ENCODE measurements around the gene PLCB4.

Gene PLCB4

GRCh38 chr20:9233804-9234203, 164.9 kb downstream of the PLCB4 start:
- Histone ChIP-seq H3K4me3 (ENCODE audit: low read depth, low read length) (no peak overlapping the region), H3K4me1 (ENCODE audit: control insufficient read depth, insufficient read depth, low read length) (no peaks in the 10 kb centered on the region), H3K9me3 (ENCODE audit: control insufficient read depth, insufficient read depth, low read depth, low read length) (no peaks in the 10 kb centered on the region; the same call in 1 of the 2 replicates), H3K27ac (ENCODE audit: extremely low read depth, low read depth, low read length) (no peak overlapping the region), H3K36me3 (ENCODE audit: control insufficient read depth in 2 of 2, insufficient read depth in 1 of 2, low read length in 2 of 2) (no peaks in the 10 kb centered on the region)
- POLR2A ChIA-PET: no interaction called here
- TF ChIP-seq ZNF707 (tag by site-specific recombination; IDR thresholded peaks at IDR 0.05) (no peak), ZNF132 (tag by site-specific recombination; IDR thresholded peaks at IDR 0.05; ENCODE audit: borderline replicate concordance) (no peak), GFI1B (tag by site-specific recombination; IDR thresholded peaks at IDR 0.05) (no peak), ZBTB1 (tag by site-specific recombination; IDR thresholded peaks at IDR 0.05) (no peak), ZNF248 (tag by site-specific recombination; IDR thresholded peaks at IDR 0.05) (no peak), ZBTB11 (tag by site-specific recombination; conservative IDR thresholded peaks at IDR 0.05; ENCODE audit: low read depth) (no peak), KLF1 (tag by site-specific recombination; IDR thresholded peaks at IDR 0.05) (no peak), BCL6B (tag by site-specific recombination; IDR thresholded peaks at IDR 0.05) (no peak), ZNF777 (tag by site-specific recombination; IDR thresholded peaks at IDR 0.05; ENCODE audit: borderline replicate concordance) (no peak), GLIS1 (tag by site-specific recombination; IDR thresholded peaks at IDR 0.05) (no peak), ZNF629 (tag by site-specific recombination; IDR thresholded peaks at IDR 0.05) (no peak), ZNF266 (tag by site-specific recombination; IDR thresholded peaks at IDR 0.05; ENCODE audit: low read depth) (no peak), ZNF600 (tag by site-specific recombination; IDR thresholded peaks at IDR 0.05) (no peak), HOXC10 (CRISPR knock-in tag; IDR thresholded peaks at IDR 0.05) (no peak), ZNF660 (tag by site-specific recombination; IDR thresholded peaks at IDR 0.05) (no peak), HOXA7 (CRISPR knock-in tag; IDR thresholded peaks at IDR 0.05; ENCODE audit: borderline replicate concordance) (no peak), ZNF354C (tag by site-specific recombination; IDR thresholded peaks at IDR 0.05; ENCODE audit: borderline replicate concordance, low read depth) (no peak)
- TF ChIP-seq, protein P1, sequence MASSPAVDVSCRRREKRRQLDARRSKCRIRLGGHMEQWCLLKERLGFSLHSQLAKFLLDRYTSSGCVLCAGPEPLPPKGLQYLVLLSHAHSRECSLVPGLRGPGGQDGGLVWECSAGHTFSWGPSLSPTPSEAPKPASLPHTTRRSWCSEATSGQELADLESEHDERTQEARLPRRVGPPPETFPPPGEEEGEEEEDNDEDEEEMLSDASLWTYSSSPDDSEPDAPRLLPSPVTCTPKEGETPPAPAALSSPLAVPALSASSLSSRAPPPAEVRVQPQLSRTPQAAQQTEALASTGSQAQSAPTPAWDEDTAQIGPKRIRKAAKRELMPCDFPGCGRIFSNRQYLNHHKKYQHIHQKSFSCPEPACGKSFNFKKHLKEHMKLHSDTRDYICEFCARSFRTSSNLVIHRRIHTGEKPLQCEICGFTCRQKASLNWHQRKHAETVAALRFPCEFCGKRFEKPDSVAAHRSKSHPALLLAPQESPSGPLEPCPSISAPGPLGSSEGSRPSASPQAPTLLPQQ (tag by site-specific recombination; IDR thresholded peaks at IDR 0.05): no peak
- TF ChIP-seq, protein P2, sequence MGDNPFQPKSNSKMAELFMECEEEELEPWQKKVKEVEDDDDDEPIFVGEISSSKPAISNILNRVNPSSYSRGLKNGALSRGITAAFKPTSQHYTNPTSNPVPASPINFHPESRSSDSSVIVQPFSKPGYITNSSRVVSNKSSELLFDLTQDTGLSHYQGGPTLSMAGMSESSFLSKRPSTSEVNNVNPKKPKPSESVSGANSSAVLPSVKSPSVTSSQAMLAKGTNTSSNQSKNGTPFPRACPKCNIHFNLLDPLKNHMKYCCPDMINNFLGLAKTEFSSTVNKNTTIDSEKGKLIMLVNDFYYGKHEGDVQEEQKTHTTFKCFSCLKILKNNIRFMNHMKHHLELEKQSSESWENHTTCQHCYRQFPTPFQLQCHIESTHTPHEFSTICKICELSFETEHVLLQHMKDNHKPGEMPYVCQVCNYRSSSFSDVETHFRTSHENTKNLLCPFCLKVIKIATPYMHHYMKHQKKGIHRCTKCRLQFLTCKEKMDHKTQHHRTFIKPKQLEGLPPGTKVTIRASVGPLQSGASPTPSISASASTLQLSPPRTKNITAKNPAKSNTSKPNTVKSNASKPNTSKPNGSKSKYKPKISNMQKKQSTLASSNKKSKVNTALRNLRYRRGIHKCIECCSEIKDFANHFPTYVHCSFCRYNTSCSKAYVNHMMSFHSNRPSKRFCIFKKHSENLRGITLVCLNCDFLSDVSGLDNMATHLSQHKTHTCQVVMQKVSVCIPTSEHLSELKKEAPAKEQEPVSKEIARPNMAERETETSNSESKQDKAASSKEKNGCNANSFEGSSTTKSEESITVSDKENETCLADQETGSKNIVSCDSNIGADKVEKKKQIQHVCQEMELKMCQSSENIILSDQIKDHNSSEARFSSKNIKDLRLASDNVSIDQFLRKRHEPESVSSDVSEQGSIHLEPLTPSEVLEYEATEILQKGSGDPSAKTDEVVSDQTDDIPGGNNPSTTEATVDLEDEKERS (tag by site-specific recombination; IDR thresholded peaks at IDR 0.05): no peak
- CTCF ChIA-PET: no interaction called here

Data from HEK293 (cell line).